DND-41 (cell line): Measurements from ENCODE around the gene ZNF722.

Experiments used
- ATAC-seq: fragments of 200-7000 bp; cut with Tn5 transposase; 3 replicates; pipeline ENCODE4 v1.9.1; 2021; ENCODE audit warnings: low read depth; ENCODE audit not compliant: insufficient read depth
- DNase-seq: peaks from one replicate; pipeline ENCODE4 v3.0.0-alpha.2; 2020
- H2AFZ ChIP-seq: 2 replicates; pipeline ENCODE4 v1.6.0; 2012; ENCODE audit warnings: low read depth, low read length
- H3K27ac ChIP-seq: 2 replicates; pipeline ENCODE4 v1.5.1; 2012; ENCODE audit warnings: low read length, inconsistent platforms
- H3K27me3 ChIP-seq: fragments of 200-600 bp; sonication (generic); 2 replicates; pipeline ENCODE4 v1.6.0; 2012; ENCODE audit warnings: low read length, mild to moderate bottlenecking, inconsistent platforms; ENCODE audit not compliant: insufficient read depth, poor library complexity
- H3K36me3 ChIP-seq: 2 replicates; pipeline ENCODE4 v1.5.1; 2012; ENCODE audit warnings: low read length, inconsistent platforms; ENCODE audit not compliant: insufficient read depth
- H3K4me1 ChIP-seq: 2 replicates; pipeline ENCODE4 v1.5.1; 2012; ENCODE audit warnings: mild to moderate bottlenecking, low read length; ENCODE audit not compliant: insufficient read depth
- H3K4me2 ChIP-seq: 2 replicates; pipeline ENCODE4 v1.6.0; 2012; ENCODE audit warnings: mild to moderate bottlenecking, moderate library complexity, low read length, inconsistent platforms; ENCODE audit not compliant: insufficient read depth
- H3K4me3 ChIP-seq, 2 experiments: fragments of 200-600 bp in 1 of 2; shearing (Covaris generic) in 1 of 2; 2 replicates each; pipeline ENCODE4 v1.5.1; 2012 to 2016; ENCODE audit warnings: inconsistent platforms in 2 of 2, low read length in 2 of 2, mild to moderate bottlenecking in 2 of 2, low read depth in 1 of 2, moderate library complexity in 1 of 2
- H3K79me2 ChIP-seq: 2 replicates; pipeline ENCODE4 v1.6.0; 2012; ENCODE audit warnings: low read length, inconsistent platforms; ENCODE audit not compliant: insufficient read depth
- H3K9ac ChIP-seq: 2 replicates; pipeline ENCODE4 v1.6.0; 2012; ENCODE audit warnings: low read depth, mild to moderate bottlenecking, inconsistent platforms, low read length, moderate library complexity
- H3K9me3 ChIP-seq: 2 replicates; pipeline ENCODE4 v1.5.1; 2012; ENCODE audit warnings: low read length, moderate library complexity, mild to moderate bottlenecking, inconsistent platforms; ENCODE audit not compliant: insufficient read depth, severe bottlenecking
- H4K20me1 ChIP-seq: 2 replicates; pipeline ENCODE4 v1.6.0; 2012; ENCODE audit warnings: low read length; ENCODE audit not compliant: insufficient read depth
- EZH2 ChIP-seq: IDR thresholded peaks from 3 replicates; pipeline ENCODE4 v1.6.1; 2012; ENCODE audit warnings: borderline replicate concordance, low read depth, mild to moderate bottlenecking, moderate library complexity, low read length, inconsistent platforms; ENCODE audit not compliant: severe bottlenecking
- TF ChIP-seq, protein P1 (sequence below): IDR thresholded peaks from 2 replicates; pipeline ENCODE4 v1.5.1; 2012; ENCODE audit warnings: borderline replicate concordance, low read length, moderate library complexity, mild to moderate bottlenecking; ENCODE audit not compliant: poor library complexity, severe bottlenecking; ENCODE audit errors: extremely low read depth

Gene ZNF722

GRCh38 chr7:64035388-64035787, 36.7 kb downstream of the ZNF722 start:
- peaks cover 46% of the 10 kb centered on the region for H3K9me3 ChIP-seq
- ATAC-seq = no peak
- no peak for DNase-seq
- H3K4me3 ChIP-seq = no peak overlapping the region
- no peak overlapping the region for H2AFZ ChIP-seq
- no peak overlapping the region for H3K27ac ChIP-seq
- no peak overlapping the region for H3K4me2 ChIP-seq
- no peaks in the 10 kb centered on the region for H3K79me2 ChIP-seq
- H3K4me1 ChIP-seq = no peaks in the 10 kb centered on the region
- no peaks in the 10 kb centered on the region for H3K27me3 ChIP-seq
- no peaks in the 10 kb centered on the region for H4K20me1 ChIP-seq
- H3K9ac ChIP-seq = no peak overlapping the region
- no peaks in the 10 kb centered on the region for H3K36me3 ChIP-seq
- TF ChIP-seq EZH2 = no peak
- TF ChIP-seq, protein P1, sequence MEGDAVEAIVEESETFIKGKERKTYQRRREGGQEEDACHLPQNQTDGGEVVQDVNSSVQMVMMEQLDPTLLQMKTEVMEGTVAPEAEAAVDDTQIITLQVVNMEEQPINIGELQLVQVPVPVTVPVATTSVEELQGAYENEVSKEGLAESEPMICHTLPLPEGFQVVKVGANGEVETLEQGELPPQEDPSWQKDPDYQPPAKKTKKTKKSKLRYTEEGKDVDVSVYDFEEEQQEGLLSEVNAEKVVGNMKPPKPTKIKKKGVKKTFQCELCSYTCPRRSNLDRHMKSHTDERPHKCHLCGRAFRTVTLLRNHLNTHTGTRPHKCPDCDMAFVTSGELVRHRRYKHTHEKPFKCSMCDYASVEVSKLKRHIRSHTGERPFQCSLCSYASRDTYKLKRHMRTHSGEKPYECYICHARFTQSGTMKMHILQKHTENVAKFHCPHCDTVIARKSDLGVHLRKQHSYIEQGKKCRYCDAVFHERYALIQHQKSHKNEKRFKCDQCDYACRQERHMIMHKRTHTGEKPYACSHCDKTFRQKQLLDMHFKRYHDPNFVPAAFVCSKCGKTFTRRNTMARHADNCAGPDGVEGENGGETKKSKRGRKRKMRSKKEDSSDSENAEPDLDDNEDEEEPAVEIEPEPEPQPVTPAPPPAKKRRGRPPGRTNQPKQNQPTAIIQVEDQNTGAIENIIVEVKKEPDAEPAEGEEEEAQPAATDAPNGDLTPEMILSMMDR = no peak

GRCh38 chr7:64037095-64037494, 38.4 kb downstream of the ZNF722 start:
- Histone ChIP-seq H3K27ac (no peak overlapping the region), H3K4me3 (no peak overlapping the region), H3K9me3 (peaks cover 47% of the 10 kb centered on the region), H2AFZ (no peak overlapping the region), H3K4me2 (no peak overlapping the region), H3K4me1 (no peaks in the 10 kb centered on the region), H3K36me3 (no peaks in the 10 kb centered on the region), H3K9ac (no peak overlapping the region), H3K27me3 (no peaks in the 10 kb centered on the region), H3K79me2 (no peaks in the 10 kb centered on the region), H4K20me1 (no peaks in the 10 kb centered on the region)
- DNase-seq = no peak
- no peak for ATAC-seq
- TF ChIP-seq, protein P1 = no peak
- TF ChIP-seq EZH2 = no peak

DNA sequence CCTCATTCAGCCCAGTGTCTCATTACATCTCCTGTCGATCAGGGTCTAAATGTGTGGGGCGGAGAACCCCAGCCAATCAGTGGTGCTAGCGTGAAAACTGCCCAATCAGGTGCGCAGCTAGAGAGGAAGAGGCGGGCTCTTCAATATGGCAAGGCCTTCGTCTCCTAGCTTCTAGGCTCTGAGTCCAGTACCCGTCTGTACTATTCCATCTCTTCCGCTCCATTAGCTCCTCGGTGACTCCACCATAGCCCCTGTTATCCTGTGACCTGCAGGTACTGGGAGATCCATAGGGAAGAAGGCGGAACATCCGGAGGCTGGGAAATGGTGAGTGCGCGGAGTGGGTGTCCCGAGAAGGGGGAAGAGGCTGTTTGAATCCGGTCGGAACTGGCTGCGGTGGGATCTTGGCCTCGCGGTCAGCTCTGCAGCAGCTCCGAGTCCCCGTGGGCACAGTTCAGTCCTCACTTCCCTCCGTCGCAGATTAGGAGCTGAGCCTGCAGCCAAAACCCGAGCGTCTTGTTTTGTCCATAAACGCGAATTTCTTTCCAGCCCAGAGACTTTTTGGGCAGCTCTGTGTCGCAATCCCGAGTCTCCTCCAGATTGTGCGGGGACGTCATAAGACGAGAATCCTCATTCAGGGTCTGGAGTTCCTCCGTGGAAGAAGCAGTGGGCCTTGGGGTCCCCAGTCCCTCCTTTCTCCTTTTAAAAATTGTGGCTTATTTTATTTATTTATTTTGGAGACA, 46.8 kb downstream of the ZNF722 start, which contains the start of gene ZNF727:
ZNF727 (plus strand) TSS at position 134 of the 740 bp plus-strand sequence; CDS start at position 322, 188 bp downstream.
- peak within 1 kb of the TSS; percentile 98 for H3K27ac ChIP-seq
- H2AFZ ChIP-seq = peak within 1 kb of the TSS; percentile 87
- H3K27me3 ChIP-seq = no peaks in the 10 kb centered on the region
- ATAC-seq (peak; percentile 95), DNase-seq (peak; percentile 86)
- peak within 1 kb of the TSS; percentile 60 for H3K4me2 ChIP-seq
- H3K4me3 ChIP-seq = peak within 1 kb of the TSS; percentile 59 to 79; a peak in 3 of 4 replicates
- H3K36me3 ChIP-seq = peaks cover 11% of the 10 kb centered on the region
- peaks cover 24% of the 10 kb centered on the region for H3K9me3 ChIP-seq
- peaks cover 27% of the 10 kb centered on the region for H3K4me1 ChIP-seq
- peaks cover 41% of the 10 kb centered on the region for H3K79me2 ChIP-seq
- peak within 1 kb of the TSS; percentile 68 for H3K9ac ChIP-seq
- no peaks in the 10 kb centered on the region for H4K20me1 ChIP-seq
- TF ChIP-seq, protein P1 = no peak
- TF ChIP-seq EZH2 = no peak
